ENCODE measurements around the gene APLP1.

DNA sequence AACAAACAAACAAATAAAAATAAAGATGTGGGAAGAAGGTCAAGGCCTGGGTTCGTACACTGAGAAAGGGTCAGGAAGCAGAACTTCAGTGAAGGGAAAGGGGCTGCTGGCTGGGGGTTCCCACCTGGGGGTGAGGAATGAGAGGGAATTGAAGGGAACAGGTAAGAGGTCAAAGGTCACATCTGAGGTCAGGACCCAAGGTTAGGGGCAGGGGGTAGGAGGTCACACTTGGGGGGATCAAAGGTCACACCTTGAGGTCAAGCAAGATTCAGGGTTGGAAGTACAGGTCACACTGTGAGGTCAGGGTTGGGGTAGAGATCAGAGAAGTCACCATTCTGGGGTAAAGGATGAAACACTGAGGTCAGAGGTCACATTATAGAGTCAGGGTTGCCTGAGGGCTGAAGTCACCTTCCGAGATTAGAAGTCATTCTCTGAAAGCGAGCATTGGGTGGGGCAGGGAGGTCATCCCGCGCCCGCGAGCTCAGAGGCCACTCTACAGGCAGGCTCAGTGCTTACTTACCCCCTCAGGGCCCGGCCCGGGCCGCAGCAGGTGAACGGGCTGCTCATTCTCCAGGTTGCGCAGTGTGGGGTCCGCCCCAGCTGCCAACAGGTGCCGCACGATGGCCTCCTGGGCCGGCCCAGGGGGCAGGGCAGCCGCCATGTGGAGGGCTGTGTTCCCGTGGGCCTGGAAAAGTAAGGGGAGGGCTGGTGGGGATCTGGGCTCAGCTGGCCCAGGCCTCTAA lies 21.2 kb downstream of the APLP1 start:
- TF ChIP-seq, protein P1, sequence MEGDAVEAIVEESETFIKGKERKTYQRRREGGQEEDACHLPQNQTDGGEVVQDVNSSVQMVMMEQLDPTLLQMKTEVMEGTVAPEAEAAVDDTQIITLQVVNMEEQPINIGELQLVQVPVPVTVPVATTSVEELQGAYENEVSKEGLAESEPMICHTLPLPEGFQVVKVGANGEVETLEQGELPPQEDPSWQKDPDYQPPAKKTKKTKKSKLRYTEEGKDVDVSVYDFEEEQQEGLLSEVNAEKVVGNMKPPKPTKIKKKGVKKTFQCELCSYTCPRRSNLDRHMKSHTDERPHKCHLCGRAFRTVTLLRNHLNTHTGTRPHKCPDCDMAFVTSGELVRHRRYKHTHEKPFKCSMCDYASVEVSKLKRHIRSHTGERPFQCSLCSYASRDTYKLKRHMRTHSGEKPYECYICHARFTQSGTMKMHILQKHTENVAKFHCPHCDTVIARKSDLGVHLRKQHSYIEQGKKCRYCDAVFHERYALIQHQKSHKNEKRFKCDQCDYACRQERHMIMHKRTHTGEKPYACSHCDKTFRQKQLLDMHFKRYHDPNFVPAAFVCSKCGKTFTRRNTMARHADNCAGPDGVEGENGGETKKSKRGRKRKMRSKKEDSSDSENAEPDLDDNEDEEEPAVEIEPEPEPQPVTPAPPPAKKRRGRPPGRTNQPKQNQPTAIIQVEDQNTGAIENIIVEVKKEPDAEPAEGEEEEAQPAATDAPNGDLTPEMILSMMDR (IDR thresholded peaks at IDR 0.05): no peak
- TF ChIP-seq POLR2A (IDR thresholded peaks at IDR 0.05; ENCODE audit: low read depth): no peak
- no peak for TF ChIP-seq POLR2AphosphoS5 (IDR thresholded peaks at IDR 0.05)
